Measurements from ENCODE around the gene ZC2HC1B. TPM values are rescaled to one million over a fixed set of nuclear protein-coding genes. Genes with fewer than 3 reads are reported as not detected.
"Not testable (repeated sequence)": the region's sequence is repeated elsewhere in the genome, so short reads cannot be mapped to it uniquely, and the experiment has no call there.

Gene ZC2HC1B
- polyA plus RNA-seq, 4 donors, result 0.09 TPM; not detected in 3

DNA sequence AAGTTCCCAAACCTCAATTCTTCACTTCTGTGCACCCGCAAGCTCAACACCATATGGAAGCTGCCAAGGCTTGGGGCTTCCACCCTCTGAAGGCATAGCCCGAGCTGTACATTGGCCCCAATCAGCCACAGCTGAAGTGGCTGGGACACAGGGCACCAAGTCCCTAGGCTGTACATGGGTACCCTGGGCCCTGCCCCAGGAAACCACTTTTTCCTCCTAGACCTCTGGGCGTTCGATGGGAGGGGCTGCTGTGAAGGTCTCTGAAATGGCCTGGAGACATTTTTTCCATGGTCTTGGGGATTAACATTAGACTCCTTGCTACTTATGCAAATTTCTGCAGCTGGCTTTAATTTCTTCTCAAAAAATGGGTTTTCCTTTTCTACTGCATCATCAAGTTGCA is 9.3 kb downstream of the ZC2HC1B start:
- H3K4me3 ChIP-seq (ENCODE audit: low read depth in 1 of 3, low read length in 3 of 3); H3K27me3 ChIP-seq (ENCODE audit: control insufficient read depth in 3 of 3, insufficient read depth in 3 of 3, low read length in 3 of 3); FAIRE-seq; H3K4me1 ChIP-seq (ENCODE audit: control insufficient read depth in 3 of 3, insufficient read depth in 2 of 3, low read depth in 1 of 3, low read length in 2 of 3); DNase-seq; H3K36me3 ChIP-seq (ENCODE audit: control insufficient read depth in 3 of 3, insufficient read depth in 2 of 3, low read depth in 1 of 3, low read length in 3 of 3); H3K27ac ChIP-seq (ENCODE audit: low read depth in 1 of 3, low read length in 2 of 3): not testable (repeated sequence)
- peaks cover 0 to 21% of the 10 kb centered on the region in 2 donors for H3K9me3 ChIP-seq (ENCODE audit: control insufficient read depth in 2 of 2, insufficient read depth in 1 of 2, low read depth in 1 of 2, low read length in 1 of 2)
- WGBS, 3 donors, result 95 to 97% (median 96%) methylated on average over 4 of the region's 4 CpGs

GRCh38 chr6:143874503-143874902 is 10.2 kb downstream of the ZC2HC1B start:
- not testable (repeated sequence) for H3K4me3 ChIP-seq (ENCODE audit: low read depth in 1 of 3, low read length in 3 of 3); H3K27ac ChIP-seq (ENCODE audit: low read depth in 1 of 3, low read length in 2 of 3); FAIRE-seq; H3K27me3 ChIP-seq (ENCODE audit: control insufficient read depth in 3 of 3, insufficient read depth in 3 of 3, low read length in 3 of 3); H3K4me1 ChIP-seq (ENCODE audit: control insufficient read depth in 3 of 3, insufficient read depth in 2 of 3, low read depth in 1 of 3, low read length in 2 of 3); DNase-seq; H3K36me3 ChIP-seq (ENCODE audit: control insufficient read depth in 3 of 3, insufficient read depth in 2 of 3, low read depth in 1 of 3, low read length in 3 of 3)
- H3K9me3 ChIP-seq (ENCODE audit: control insufficient read depth in 2 of 2, insufficient read depth in 1 of 2, low read depth in 1 of 2, low read length in 1 of 2), result peaks cover 0 to 18% of the 10 kb centered on the region in 2 donors

DNA sequence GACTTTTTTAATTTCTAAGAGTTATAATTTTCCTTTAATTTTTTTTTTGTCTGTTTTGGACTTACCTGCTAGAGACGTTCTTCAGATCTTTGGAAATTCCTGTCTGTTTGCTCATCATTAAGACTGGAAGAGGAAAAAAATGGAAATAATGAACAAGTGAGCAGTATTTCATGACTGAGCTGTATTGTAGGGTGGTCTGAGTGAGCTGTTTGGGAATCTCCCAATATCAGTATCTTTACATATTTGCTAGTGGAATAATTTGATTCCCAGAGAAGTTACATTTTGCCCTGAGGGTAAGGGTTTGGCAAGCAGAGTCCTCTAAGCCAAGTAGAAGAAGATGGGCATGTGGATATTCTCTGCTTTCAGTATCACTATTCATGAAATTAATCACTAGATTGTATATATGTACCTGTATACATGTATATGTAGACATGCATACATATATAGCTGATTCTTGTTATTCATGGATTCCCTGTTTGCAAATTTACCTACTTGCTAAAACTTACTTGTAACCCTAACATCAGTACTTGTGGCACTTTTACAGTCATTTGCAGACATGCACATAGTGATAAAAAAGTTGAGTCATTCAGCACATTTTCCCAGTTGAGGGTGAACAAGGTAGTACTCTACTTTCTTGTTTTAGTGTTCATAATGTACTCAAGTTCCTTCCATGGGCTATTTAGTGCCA is 13.5 kb downstream of the ZC2HC1B start:
- DNase-seq, result no peak
- 93 to 100% (median 94%) methylated on average over 1 of the region's 1 CpG for WGBS, 3 donors
- Histone ChIP-seq H3K36me3 (ENCODE audit: control insufficient read depth in 3 of 3, insufficient read depth in 2 of 3, low read depth in 1 of 3, low read length in 3 of 3) (no peaks in the 10 kb centered on the region), H3K4me3 (ENCODE audit: low read depth in 1 of 3, low read length in 3 of 3) (no peak overlapping the region), H3K9me3 (ENCODE audit: control insufficient read depth in 2 of 2, insufficient read depth in 1 of 2, low read depth in 1 of 2, low read length in 1 of 2) (peaks cover 0 to 15% of the 10 kb centered on the region in 2 donors), H3K27ac (ENCODE audit: low read depth in 1 of 3, low read length in 2 of 3) (no peak overlapping the region), H3K27me3 (ENCODE audit: control insufficient read depth in 3 of 3, insufficient read depth in 3 of 3, low read length in 3 of 3) (no peaks in the 10 kb centered on the region), H3K4me1 (ENCODE audit: control insufficient read depth in 3 of 3, insufficient read depth in 2 of 3, low read depth in 1 of 3, low read length in 2 of 3) (no peaks in the 10 kb centered on the region)
- FAIRE-seq, result no peak

DNA sequence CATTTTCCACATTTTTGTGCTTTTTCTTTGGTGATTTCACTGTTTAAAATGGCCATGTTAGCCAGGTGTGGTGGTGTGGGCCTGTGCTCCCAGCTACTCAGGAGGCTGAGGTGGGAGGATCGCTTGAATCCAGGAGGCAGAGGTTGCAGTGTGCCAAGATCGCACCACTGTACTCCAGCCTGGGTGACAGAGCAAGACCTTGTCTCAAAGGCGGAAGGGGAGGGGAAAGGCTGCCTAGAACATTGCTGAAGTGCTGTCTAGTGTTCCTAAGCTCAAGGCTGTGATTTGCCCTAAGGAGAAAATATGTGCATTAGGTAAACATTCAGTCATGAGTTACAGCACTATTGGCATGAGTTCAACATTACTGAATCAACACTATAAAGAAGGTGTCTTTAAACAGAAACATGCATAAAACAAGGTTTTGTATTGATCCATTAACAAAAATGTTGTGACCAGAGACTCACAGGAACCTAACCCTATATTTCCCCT is 14.0 kb downstream of the ZC2HC1B start:
- Histone ChIP-seq H3K36me3 (ENCODE audit: control insufficient read depth in 3 of 3, insufficient read depth in 2 of 3, low read depth in 1 of 3, low read length in 3 of 3) (no peaks in the 10 kb centered on the region), H3K27me3 (ENCODE audit: control insufficient read depth in 3 of 3, insufficient read depth in 3 of 3, low read length in 3 of 3) (no peaks in the 10 kb centered on the region), H3K27ac (ENCODE audit: low read depth in 1 of 3, low read length in 2 of 3) (no peak overlapping the region), H3K4me1 (ENCODE audit: control insufficient read depth in 3 of 3, insufficient read depth in 2 of 3, low read depth in 1 of 3, low read length in 2 of 3) (no peaks in the 10 kb centered on the region), H3K9me3 (ENCODE audit: control insufficient read depth in 2 of 2, insufficient read depth in 1 of 2, low read depth in 1 of 2, low read length in 1 of 2) (peaks cover 0 to 15% of the 10 kb centered on the region in 2 donors), H3K4me3 (ENCODE audit: low read depth in 1 of 3, low read length in 3 of 3) (no peak overlapping the region)
- DNase-seq (no peak), FAIRE-seq (no peak)
- WGBS, 3 donors, result 80 to 98% (median 93%) methylated on average over 1 to 3 of the region's 3 CpGs

DNA sequence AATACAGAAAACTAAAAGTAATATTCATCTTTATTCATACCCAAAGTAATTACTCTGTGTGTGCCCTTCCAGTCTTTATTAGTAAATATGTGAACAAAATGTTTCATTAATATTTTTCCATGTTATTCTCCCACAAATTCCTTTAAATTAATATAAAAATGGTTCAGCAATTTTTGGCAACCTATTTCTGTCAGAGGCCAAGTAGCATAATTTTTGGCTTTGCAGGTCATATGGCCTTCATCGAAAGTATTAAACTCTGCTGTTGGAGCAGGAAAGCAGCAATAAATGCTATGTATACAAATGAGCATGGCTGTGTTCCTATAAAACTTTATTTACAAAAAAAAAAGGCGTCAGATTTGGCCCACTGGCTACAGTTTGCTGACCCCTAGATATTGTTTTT is 16.1 kb downstream of the ZC2HC1B start:
- Histone ChIP-seq H3K36me3 (ENCODE audit: control insufficient read depth in 3 of 3, insufficient read depth in 2 of 3, low read depth in 1 of 3, low read length in 3 of 3) (no peaks in the 10 kb centered on the region), H3K4me1 (ENCODE audit: control insufficient read depth in 3 of 3, insufficient read depth in 2 of 3, low read depth in 1 of 3, low read length in 2 of 3) (no peaks in the 10 kb centered on the region), H3K27me3 (ENCODE audit: control insufficient read depth in 3 of 3, insufficient read depth in 3 of 3, low read length in 3 of 3) (no peaks in the 10 kb centered on the region), H3K9me3 (ENCODE audit: control insufficient read depth in 2 of 2, insufficient read depth in 1 of 2, low read depth in 1 of 2, low read length in 1 of 2) (peaks cover 0 to 9% of the 10 kb centered on the region in 2 donors), H3K27ac (ENCODE audit: low read depth in 1 of 3, low read length in 2 of 3) (no peak overlapping the region), H3K4me3 (ENCODE audit: low read depth in 1 of 3, low read length in 3 of 3) (no peak overlapping the region)
- DNase-seq (no peak), FAIRE-seq (no peak)
- WGBS, 3 donors, result 84 to 95% (median 93%) methylated on average over 2 of the region's 2 CpGs

- H3K36me3 ChIP-seq (ENCODE audit: control insufficient read depth in 3 of 3, insufficient read depth in 2 of 3, low read depth in 1 of 3, low read length in 3 of 3), result no peaks in the 10 kb centered on the region
- DNase-seq (no peak), FAIRE-seq (no peak)
- H3K27ac ChIP-seq (ENCODE audit: low read depth in 1 of 3, low read length in 2 of 3), result no peak overlapping the region
- no peaks in the 10 kb centered on the region for H3K4me1 ChIP-seq (ENCODE audit: control insufficient read depth in 3 of 3, insufficient read depth in 2 of 3, low read depth in 1 of 3, low read length in 2 of 3)
- peaks cover 0 to 3% of the 10 kb centered on the region in 2 donors for H3K9me3 ChIP-seq (ENCODE audit: control insufficient read depth in 2 of 2, insufficient read depth in 1 of 2, low read depth in 1 of 2, low read length in 1 of 2)
- H3K27me3 ChIP-seq (ENCODE audit: control insufficient read depth in 3 of 3, insufficient read depth in 3 of 3, low read length in 3 of 3), result no peaks in the 10 kb centered on the region
- WGBS, 3 donors, result 72 to 92% (median 81%) methylated on average over 2 of the region's 2 CpGs
- no peak overlapping the region for H3K4me3 ChIP-seq (ENCODE audit: low read depth in 1 of 3, low read length in 3 of 3)
Observed at GRCh38 chr6:143882401-143882930, 18.2 kb downstream of the ZC2HC1B start.

DNA sequence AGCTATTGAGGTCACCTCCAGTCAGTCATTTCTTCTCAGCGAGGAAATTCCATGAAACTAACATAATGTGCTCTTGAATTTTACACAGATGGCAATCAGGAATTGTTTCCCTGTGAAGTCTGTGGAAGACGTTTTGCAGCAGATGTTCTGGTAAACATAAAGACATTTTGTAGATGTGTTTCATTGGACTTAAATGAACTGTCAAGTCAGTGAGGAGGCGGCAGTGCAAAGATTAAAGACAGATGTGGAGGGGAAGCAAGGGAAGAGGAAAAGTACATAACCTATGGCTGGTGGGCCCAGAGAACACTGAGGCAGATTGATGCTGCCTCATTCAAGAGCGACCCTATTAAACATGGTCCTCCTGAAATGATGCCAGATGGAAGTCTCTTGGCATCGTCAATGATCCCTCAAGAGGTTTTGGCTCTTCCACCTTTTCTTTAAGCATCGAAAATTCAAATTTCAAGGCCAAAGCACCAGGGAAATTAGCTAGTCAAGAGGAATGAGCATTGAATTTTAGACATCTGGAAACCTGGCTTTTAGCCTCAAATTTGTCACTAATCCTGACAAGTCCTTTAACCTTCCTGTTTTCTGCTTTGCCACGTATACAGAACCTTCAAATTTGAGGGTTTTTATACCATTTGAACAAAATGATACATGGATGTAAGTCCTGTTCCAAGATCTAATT is 20.1 kb downstream of the ZC2HC1B start:
- H3K36me3 ChIP-seq (ENCODE audit: control insufficient read depth in 3 of 3, insufficient read depth in 2 of 3, low read depth in 1 of 3, low read length in 3 of 3), result no peaks in the 10 kb centered on the region
- H3K27ac ChIP-seq (ENCODE audit: low read depth in 1 of 3, low read length in 2 of 3), result no peak overlapping the region
- H3K4me1 ChIP-seq (ENCODE audit: control insufficient read depth in 3 of 3, insufficient read depth in 2 of 3, low read depth in 1 of 3, low read length in 2 of 3), result no peaks in the 10 kb centered on the region
- DNase-seq (no peak), FAIRE-seq (no peak)
- 67 to 88% (median 85%) methylated on average over 7 of the region's 7 CpGs for WGBS, 3 donors
- no peaks in the 10 kb centered on the region for H3K9me3 ChIP-seq (ENCODE audit: control insufficient read depth in 2 of 2, insufficient read depth in 1 of 2, low read depth in 1 of 2, low read length in 1 of 2)
- no peak overlapping the region for H3K4me3 ChIP-seq (ENCODE audit: low read depth in 1 of 3, low read length in 3 of 3)
- H3K27me3 ChIP-seq (ENCODE audit: control insufficient read depth in 3 of 3, insufficient read depth in 3 of 3, low read length in 3 of 3), result no peaks in the 10 kb centered on the region

- no peak for DNase-seq
- Histone ChIP-seq H3K27me3 (ENCODE audit: control insufficient read depth in 3 of 3, insufficient read depth in 3 of 3, low read length in 3 of 3) (no peaks in the 10 kb centered on the region), H3K27ac (ENCODE audit: low read depth in 1 of 3, low read length in 2 of 3) (no peak overlapping the region), H3K9me3 (ENCODE audit: control insufficient read depth in 2 of 2, insufficient read depth in 1 of 2, low read depth in 1 of 2, low read length in 1 of 2) (no peaks in the 10 kb centered on the region), H3K36me3 (ENCODE audit: control insufficient read depth in 3 of 3, insufficient read depth in 2 of 3, low read depth in 1 of 3, low read length in 3 of 3) (no peaks in the 10 kb centered on the region), H3K4me3 (ENCODE audit: low read depth in 1 of 3, low read length in 3 of 3) (no peak overlapping the region), H3K4me1 (ENCODE audit: control insufficient read depth in 3 of 3, insufficient read depth in 2 of 3, low read depth in 1 of 3, low read length in 2 of 3) (no peaks in the 10 kb centered on the region)
- WGBS, 3 donors, result 96 to 100% (median 96%) methylated on average over 1 of the region's 1 CpG
- no peak for FAIRE-seq
Observed at GRCh38 chr6:143885116-143885515, 20.8 kb downstream of the ZC2HC1B start.
